Placental epithelial cell (primary cell): ENCODE data around the gene USP13. TPM values are rescaled to one million over a fixed set of nuclear protein-coding genes. Genes with fewer than 3 reads are reported as not detected.

ENCODE experiments used
- small RNA-seq: library from RNA; depleted of rRNA; stranded (forward); fragments of <200 nt; gene quantifications from one replicate; pipeline ENCODE3, GENCODE V24; 2012
- total RNA-seq: library from RNA; depleted of rRNA; stranded (reverse); fragments of >200 nt; gene quantifications from 2 replicates; pipeline ENCODE4 v1.2.3, GENCODE V29; 2012

Gene USP13, protein sequence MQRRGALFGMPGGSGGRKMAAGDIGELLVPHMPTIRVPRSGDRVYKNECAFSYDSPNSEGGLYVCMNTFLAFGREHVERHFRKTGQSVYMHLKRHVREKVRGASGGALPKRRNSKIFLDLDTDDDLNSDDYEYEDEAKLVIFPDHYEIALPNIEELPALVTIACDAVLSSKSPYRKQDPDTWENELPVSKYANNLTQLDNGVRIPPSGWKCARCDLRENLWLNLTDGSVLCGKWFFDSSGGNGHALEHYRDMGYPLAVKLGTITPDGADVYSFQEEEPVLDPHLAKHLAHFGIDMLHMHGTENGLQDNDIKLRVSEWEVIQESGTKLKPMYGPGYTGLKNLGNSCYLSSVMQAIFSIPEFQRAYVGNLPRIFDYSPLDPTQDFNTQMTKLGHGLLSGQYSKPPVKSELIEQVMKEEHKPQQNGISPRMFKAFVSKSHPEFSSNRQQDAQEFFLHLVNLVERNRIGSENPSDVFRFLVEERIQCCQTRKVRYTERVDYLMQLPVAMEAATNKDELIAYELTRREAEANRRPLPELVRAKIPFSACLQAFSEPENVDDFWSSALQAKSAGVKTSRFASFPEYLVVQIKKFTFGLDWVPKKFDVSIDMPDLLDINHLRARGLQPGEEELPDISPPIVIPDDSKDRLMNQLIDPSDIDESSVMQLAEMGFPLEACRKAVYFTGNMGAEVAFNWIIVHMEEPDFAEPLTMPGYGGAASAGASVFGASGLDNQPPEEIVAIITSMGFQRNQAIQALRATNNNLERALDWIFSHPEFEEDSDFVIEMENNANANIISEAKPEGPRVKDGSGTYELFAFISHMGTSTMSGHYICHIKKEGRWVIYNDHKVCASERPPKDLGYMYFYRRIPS
- total RNA-seq, result 4.0 and 7.5 TPM in 2 replicates

GRCh38 chr3:179652447-179653095 lies at the start of gene USP13:
Gene USP13 (plus strand): TSS chr3:179653040. CDS start chr3:179653226, 186 bp downstream.

GRCh38 chr3:179604321-179605078 lies 48.3 kb upstream of the USP13 start, which contains the start of the genes MRPL47 and NDUFB5:
Gene MRPL47 (minus strand): TSS chr3:179604638. CDS start chr3:179604624, 14 bp downstream.
Gene NDUFB5 (plus strand): TSS chr3:179604794. CDS start chr3:179604816, 22 bp downstream.

Small RNA genes within 50 kb of the gene (small RNA-seq; reads per million reads assigned to genes)
- gene RF01210, result 0.14 reads per million

Other genes starting within 250 kb of the USP13 start
- 20.0 and 31.8 TPM in 2 replicates for gene GNB4, start 201.6 kb upstream of the USP13 start, total RNA-seq
- gene ACTL6A, start 90.1 kb upstream of the USP13 start, total RNA-seq, result 31.0 and 101 TPM in 2 replicates
- 24.0 and 29.8 TPM in 2 replicates for gene MRPL47, start 48.4 kb upstream of the USP13 start, total RNA-seq
- gene NDUFB5, start 48.2 kb upstream of the USP13 start, total RNA-seq, result 74.5 and 86.8 TPM in 2 replicates